Natural killer cell (primary cell): ENCODE measurements around the gene MTRF1L. TPM values are rescaled to one million over a fixed set of nuclear protein-coding genes. Genes with fewer than 3 reads are reported as not detected.
A peak's percentile ranks its signal among the peaks of the same experiment; 100 is the strongest.

Source experiments
- ATAC-seq, 3 donors: fragments of 150-1000 bp in 2 of 3; fragments of 200-7000 bp in 1 of 3; cut with Tn5 transposase; 1 replicate in 1 of 3; 2 replicates in 2 of 3; pipeline ENCODE4 v1.10.0; 2021; ENCODE audit warnings: mild to moderate bottlenecking in 2 of 3, moderate library complexity in 2 of 3
- DNase-seq, 2 donors: peaks; one replicate each; pipeline versions ENCODE4 v3.0.0 to v3.0.0-alpha.2; 2013 to 2021; ENCODE audit warnings: mixed read lengths in 1 of 2
- H3K27ac ChIP-seq: one replicate; pipeline ENCODE4 v1.5.1; 2013; ENCODE audit warnings: mild to moderate bottlenecking, low read length
- H3K27me3 ChIP-seq: one replicate; pipeline ENCODE4 v1.6.1; 2013; ENCODE audit warnings: low read length; ENCODE audit not compliant: control insufficient read depth, insufficient read depth
- H3K36me3 ChIP-seq: one replicate; pipeline ENCODE4 v1.6.1; 2013; ENCODE audit warnings: low read length; ENCODE audit not compliant: control insufficient read depth, insufficient read depth
- H3K4me1 ChIP-seq: one replicate; pipeline ENCODE4 v1.6.1; 2013; ENCODE audit warnings: low read length; ENCODE audit not compliant: control insufficient read depth, insufficient read depth
- H3K4me3 ChIP-seq: one replicate; pipeline ENCODE4 v1.5.1; 2013; ENCODE audit warnings: low read length
- H3K9me3 ChIP-seq: one replicate; pipeline ENCODE4 v1.6.1; 2013; ENCODE audit warnings: low read length; ENCODE audit not compliant: control insufficient read depth, insufficient read depth
- H3K27ac Mint-ChIP-seq, 2 donors: one replicate each; pipeline ENCODE4 v1.8.0; 2022; ENCODE audit warnings: mild to moderate bottlenecking in 2 of 2, mixed read lengths in 2 of 2, moderate library complexity in 1 of 2
- H3K27me3 Mint-ChIP-seq, 2 donors: one replicate each; pipeline ENCODE4 v1.8.0; 2022; ENCODE audit warnings: low read depth in 2 of 2, mixed read lengths in 2 of 2
- H3K36me3 Mint-ChIP-seq: one replicate; pipeline ENCODE4 v1.8.0; 2022; ENCODE audit warnings: mixed read lengths
- H3K4me1 Mint-ChIP-seq, 2 donors: one replicate each; pipeline ENCODE4 v1.8.0; 2022; ENCODE audit warnings: mixed read lengths in 2 of 2
- H3K4me3 Mint-ChIP-seq: one replicate; pipeline ENCODE4 v1.8.0; 2022; ENCODE audit warnings: mild to moderate bottlenecking, moderate library complexity, mixed read lengths
- H3K9me3 Mint-ChIP-seq, 2 donors: one replicate each; pipeline ENCODE4 v1.8.0; 2022; ENCODE audit warnings: mixed read lengths in 2 of 2
- WGBS: methylation state at CpG from one replicate; pipeline ENCODE4 v1.1.7; 2013; ENCODE audit warnings: missing lambda C conversion rate; ENCODE audit not compliant: insufficient coverage; 5-methylcytosine and 5-hydroxymethylcytosine counted together
- intact Hi-C: fragments of 100-400 bp; cut with micrococcal nuclease; formaldehyde crosslinking; loops from one replicate; pipeline ENCODE4 v1.14.2; 2022
- total RNA-seq, 4 donors: library from RNA; stranded (reverse); fragments of 120-200 nt in 1 of 4; gene quantifications; one replicate each; pipeline versions ENCODE4 v1.2.3 to v1.2.4, GENCODE V29; 2013 to 2022
- TF ChIP-seq, protein P1 (sequence below): fragments of 200-600 bp; IDR thresholded peaks from one replicate; pipeline ENCODE4 v1.8.0; 2022; ENCODE audit warnings: antibody characterized with exemption

Gene MTRF1L
- total RNA-seq, 3 donors from 2014 or later (not counting 1 experiment from before 2014, with no cell fraction given), result 17.6 to 24.7 (median 21.6) TPM

DNA sequence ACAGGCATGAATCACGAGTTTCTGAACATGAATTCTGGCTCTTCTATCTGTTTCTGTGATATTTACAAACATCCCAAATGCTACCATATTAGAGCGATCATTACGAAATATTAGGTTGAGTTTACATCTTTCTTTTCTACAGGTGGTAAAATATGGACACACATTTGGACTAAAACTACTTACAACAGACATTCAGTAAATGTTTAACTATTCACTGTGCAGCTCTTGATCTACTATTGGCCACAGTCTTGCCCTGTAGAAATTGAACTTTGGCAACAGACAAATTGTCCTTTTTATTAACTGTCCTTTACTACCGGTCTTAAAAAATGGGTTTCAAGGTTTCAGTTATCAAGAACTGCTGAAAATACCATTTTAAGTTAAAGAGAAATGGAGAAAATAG lies 26.5 kb upstream of the MTRF1L start:
- Mint-ChIP-seq H3K36me3 (no peaks in the 10 kb centered on the region), H3K9me3 (no peaks in the 10 kb centered on the region), H3K4me3 (no peak overlapping the region), H3K27ac (no peak overlapping the region), H3K4me1 (peaks cover 0 to 6% of the 10 kb centered on the region in 2 donors), H3K27me3 (peaks cover 0 to 13% of the 10 kb centered on the region in 2 donors)
- no peaks in the 10 kb centered on the region for H3K27me3 ChIP-seq
- no peaks in the 10 kb centered on the region for H3K36me3 ChIP-seq
- H3K9me3 ChIP-seq, result no peaks in the 10 kb centered on the region
- no peaks in the 10 kb centered on the region for H3K4me1 ChIP-seq
- TF ChIP-seq, protein P1, sequence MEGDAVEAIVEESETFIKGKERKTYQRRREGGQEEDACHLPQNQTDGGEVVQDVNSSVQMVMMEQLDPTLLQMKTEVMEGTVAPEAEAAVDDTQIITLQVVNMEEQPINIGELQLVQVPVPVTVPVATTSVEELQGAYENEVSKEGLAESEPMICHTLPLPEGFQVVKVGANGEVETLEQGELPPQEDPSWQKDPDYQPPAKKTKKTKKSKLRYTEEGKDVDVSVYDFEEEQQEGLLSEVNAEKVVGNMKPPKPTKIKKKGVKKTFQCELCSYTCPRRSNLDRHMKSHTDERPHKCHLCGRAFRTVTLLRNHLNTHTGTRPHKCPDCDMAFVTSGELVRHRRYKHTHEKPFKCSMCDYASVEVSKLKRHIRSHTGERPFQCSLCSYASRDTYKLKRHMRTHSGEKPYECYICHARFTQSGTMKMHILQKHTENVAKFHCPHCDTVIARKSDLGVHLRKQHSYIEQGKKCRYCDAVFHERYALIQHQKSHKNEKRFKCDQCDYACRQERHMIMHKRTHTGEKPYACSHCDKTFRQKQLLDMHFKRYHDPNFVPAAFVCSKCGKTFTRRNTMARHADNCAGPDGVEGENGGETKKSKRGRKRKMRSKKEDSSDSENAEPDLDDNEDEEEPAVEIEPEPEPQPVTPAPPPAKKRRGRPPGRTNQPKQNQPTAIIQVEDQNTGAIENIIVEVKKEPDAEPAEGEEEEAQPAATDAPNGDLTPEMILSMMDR, result peak; percentile 8
- WGBS, result 92% methylated on average over 4 of the region's 4 CpGs
- DNase-seq (no peak), ATAC-seq (no peak)
- intact Hi-C loops, result no loop called here
- no peak overlapping the region for H3K27ac ChIP-seq
- no peak overlapping the region for H3K4me3 ChIP-seq

DNA sequence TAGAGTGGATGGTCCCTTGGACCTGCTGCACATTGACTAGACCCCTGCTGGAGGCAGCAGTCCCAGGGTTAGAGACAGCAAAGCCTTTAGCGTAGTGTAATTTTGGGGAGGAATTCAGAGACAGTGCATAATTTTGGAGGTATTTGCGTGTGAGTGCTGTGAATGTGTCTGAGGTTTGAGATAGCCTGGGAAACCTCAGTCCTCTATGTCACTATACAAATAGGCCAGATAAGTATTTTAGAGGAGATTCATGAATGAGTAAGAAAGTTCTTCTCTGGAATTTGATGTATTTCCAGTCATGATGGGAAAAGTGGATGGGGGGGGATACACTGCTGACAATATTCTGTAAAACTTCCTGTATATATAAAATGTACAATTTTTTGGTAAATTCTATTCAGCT lies 25.8 kb upstream of the MTRF1L start:
- DNase-seq, result no peak
- intact Hi-C loops, result no loop called here
- no peaks in the 10 kb centered on the region for H3K27me3 ChIP-seq
- TF ChIP-seq, protein P1, result no peak
- Mint-ChIP-seq H3K27ac (no peak overlapping the region), H3K27me3 (peaks cover 0 to 13% of the 10 kb centered on the region in 2 donors), H3K36me3 (no peaks in the 10 kb centered on the region), H3K4me1 (peaks cover 0 to 6% of the 10 kb centered on the region in 2 donors), H3K4me3 (no peak overlapping the region), H3K9me3 (no peaks in the 10 kb centered on the region)
- no peaks in the 10 kb centered on the region for H3K9me3 ChIP-seq
- H3K27ac ChIP-seq, result no peak overlapping the region
- H3K4me1 ChIP-seq, result no peaks in the 10 kb centered on the region
- no peak for ATAC-seq
- H3K4me3 ChIP-seq, result no peak overlapping the region
- WGBS, result 94% methylated on average over 2 of the region's 2 CpGs
- H3K36me3 ChIP-seq, result no peaks in the 10 kb centered on the region

DNA sequence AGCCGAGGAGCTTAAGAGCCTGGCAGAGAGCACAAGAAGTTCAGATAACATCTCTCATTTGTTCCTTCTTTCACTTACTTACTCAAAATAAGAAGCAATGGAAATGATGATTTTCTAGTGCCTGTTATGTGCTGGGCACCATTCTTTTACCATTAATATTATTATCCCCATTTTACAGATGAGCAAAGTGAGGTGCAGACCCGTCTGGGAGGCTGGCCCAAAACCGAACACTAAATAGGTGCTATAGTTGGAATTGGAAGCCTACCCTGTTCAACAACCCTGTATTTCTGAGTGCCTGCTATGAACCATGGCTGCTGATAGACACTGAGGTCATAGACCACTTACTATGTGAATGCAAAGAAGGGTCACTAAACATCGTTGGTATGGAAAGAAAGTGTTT lies 25.0 kb upstream of the MTRF1L start:
- TF ChIP-seq, protein P1, result no peak
- intact Hi-C loops, result no loop called here
- Mint-ChIP-seq H3K27ac (no peak overlapping the region), H3K9me3 (no peaks in the 10 kb centered on the region), H3K36me3 (no peaks in the 10 kb centered on the region), H3K4me3 (no peak overlapping the region), H3K4me1 (peaks cover 0 to 6% of the 10 kb centered on the region in 2 donors), H3K27me3 (peaks cover 0 to 13% of the 10 kb centered on the region in 2 donors)
- no peaks in the 10 kb centered on the region for H3K36me3 ChIP-seq
- H3K4me1 ChIP-seq, result no peaks in the 10 kb centered on the region
- ATAC-seq (no peak), DNase-seq (no peak)
- 83% methylated on average over 4 of the region's 4 CpGs for WGBS
- no peaks in the 10 kb centered on the region for H3K9me3 ChIP-seq
- no peaks in the 10 kb centered on the region for H3K27me3 ChIP-seq
- no peak overlapping the region for H3K4me3 ChIP-seq
- no peak overlapping the region for H3K27ac ChIP-seq

DNA sequence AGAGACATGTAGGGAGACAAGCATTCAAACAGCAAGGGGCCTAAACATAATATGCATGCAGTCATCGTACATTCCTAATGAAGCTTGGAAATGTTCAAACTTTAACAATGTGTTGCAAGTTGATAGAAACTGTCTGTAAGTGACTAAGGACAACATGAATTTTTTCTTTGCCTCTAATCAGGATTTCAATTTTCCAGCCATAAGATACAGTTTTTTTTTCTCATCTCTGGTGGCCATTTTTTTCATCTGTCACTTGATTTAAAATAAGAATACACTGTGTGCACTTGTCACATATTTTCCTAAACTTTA lies 22.2 kb upstream of the MTRF1L start:
- Mint-ChIP-seq H3K27me3 (peaks cover 0 to 9% of the 10 kb centered on the region in 2 donors), H3K4me1 (peaks cover 0 to 6% of the 10 kb centered on the region in 2 donors), H3K27ac (no peak overlapping the region), H3K36me3 (no peaks in the 10 kb centered on the region), H3K9me3 (no peaks in the 10 kb centered on the region), H3K4me3 (no peak overlapping the region)
- H3K27me3 ChIP-seq, result no peaks in the 10 kb centered on the region
- no peaks in the 10 kb centered on the region for H3K36me3 ChIP-seq
- TF ChIP-seq, protein P1, result peak; percentile 34
- no peak overlapping the region for H3K4me3 ChIP-seq
- DNase-seq, result no peak
- ATAC-seq, result no peak
- H3K27ac ChIP-seq, result no peak overlapping the region
- H3K9me3 ChIP-seq, result no peaks in the 10 kb centered on the region
- intact Hi-C loops, result loop anchor here (2.0 kb wide), 1 partner anchor 22 kb away; the partner anchor contains the start of gene MTRF1L
- H3K4me1 ChIP-seq, result no peaks in the 10 kb centered on the region
- WGBS, result 29% methylated on average over 1 of the region's 1 CpG
